SK-N-SH (cell line): ENCODE measurements around the gene TEAD1. TPM values are rescaled to one million over a fixed set of nuclear protein-coding genes. Genes with fewer than 3 reads are reported as not detected.

Experiments used
- CTCF ChIA-PET: fragments of 300-600, 350-600 bp; formaldehyde crosslinking; extraction: SDS; loops from one replicate; lab custom pipeline; 2021; lab: Yijun Ruan, JAX
- POLR2A ChIA-PET: fragments of 350-600 bp; sonication (Branson Sonifier 250); formaldehyde crosslinking; extraction: SDS; loops from one replicate; lab custom pipeline; 2020; ENCODE audit warnings: antibody characterized with exemption, inconsistent platforms; lab: Yijun Ruan, JAX
- DNase-seq: peaks from one replicate; pipeline ENCODE4 v3.0.0; 2012
- H2AFZ ChIP-seq: fragments of 200-600 bp; sonication (generic); 2 replicates; pipeline ENCODE4 v1.8.1; 2016; ENCODE audit warnings: antibody characterized with exemption, mild to moderate bottlenecking, low read depth
- H3F3A ChIP-seq: fragments of 200-600 bp; sonication (generic); replicated peaks from 2 replicates; pipeline ENCODE3; 2016; ENCODE audit warnings: antibody characterized with exemption, mild to moderate bottlenecking; ENCODE audit not compliant: insufficient read depth
- H3K27ac ChIP-seq, 2 experiments: fragments of 200-500 bp in 1 of 2; fragments of 200-600 bp in 1 of 2; sonication (Bioruptor generic) in 1 of 2; sonication (generic), shearing (Covaris generic) in 1 of 2; 2 replicates each; pipeline versions ENCODE4 v1.5.1 to v1.6.1; 2014 to 2016; ENCODE audit warnings: low read depth in 2 of 2, inconsistent platforms in 1 of 2, low read length in 1 of 2, mild to moderate bottlenecking in 1 of 2, mixed read lengths in 1 of 2
- H3K27me3 ChIP-seq: fragments of 200-600 bp; sonication (generic), shearing (Covaris generic); 2 replicates; pipeline ENCODE4 v1.6.1; 2016; ENCODE audit warnings: mixed run types; ENCODE audit not compliant: insufficient read depth
- H3K36me3 ChIP-seq, 2 experiments: fragments of 200-500 bp in 1 of 2; fragments of 200-600 bp in 1 of 2; sonication (Bioruptor generic) in 1 of 2; sonication (generic) in 1 of 2; replicated peaks in 1 of 2; 2 replicates each; pipeline versions ENCODE3 to v1.5.1; 2014 to 2016; ENCODE audit warnings: low read length in 1 of 2, mild to moderate bottlenecking in 1 of 2; ENCODE audit not compliant: insufficient read depth in 2 of 2, control insufficient read depth in 1 of 2
- H3K4me1 ChIP-seq, 2 experiments: fragments of 200-500 bp in 1 of 2; fragments of 200-600 bp in 1 of 2; sonication (Bioruptor generic) in 1 of 2; sonication (generic), shearing (Covaris generic) in 1 of 2; 2 replicates each; pipeline versions ENCODE4 v1.5.1 to v1.6.1; 2014 to 2016; ENCODE audit warnings: low read depth in 1 of 2, low read length in 1 of 2, mixed run types in 1 of 2; ENCODE audit not compliant: insufficient read depth in 2 of 2, control insufficient read depth in 1 of 2
- H3K4me2 ChIP-seq: fragments of 200-600 bp; sonication (generic), shearing (Covaris generic); 2 replicates; pipeline ENCODE4 v1.6.1; 2017; ENCODE audit warnings: mixed run types
- H3K4me3 ChIP-seq, 2 experiments: fragments of 200-500 bp in 1 of 2; fragments of 200-600 bp in 1 of 2; sonication (Bioruptor generic) in 1 of 2; sonication (generic), shearing (Covaris generic) in 1 of 2; 2 replicates each; pipeline versions ENCODE4 v1.5.1 to v1.8.1; 2014 to 2016; ENCODE audit warnings: low read depth in 2 of 2, inconsistent platforms in 1 of 2, low read length in 1 of 2, mild to moderate bottlenecking in 1 of 2, mixed read lengths in 1 of 2, moderate library complexity in 1 of 2
- H3K79me2 ChIP-seq: fragments of 200-600 bp; sonication (generic); 2 replicates; pipeline ENCODE4 v1.8.1; 2017; ENCODE audit warnings: mild to moderate bottlenecking; ENCODE audit not compliant: insufficient read depth
- H3K9ac ChIP-seq: fragments of 200-600 bp; sonication (generic); 2 replicates; pipeline ENCODE4 v1.6.1; 2017; ENCODE audit warnings: mixed run types
- H3K9me2 ChIP-seq: fragments of 200-600 bp; sonication (generic); 2 replicates; pipeline ENCODE4 v1.6.1; 2017; ENCODE audit warnings: mixed run types
- H3K9me3 ChIP-seq: fragments of 200-600 bp; sonication (generic); 2 replicates; pipeline ENCODE4 v1.6.1; 2017; ENCODE audit warnings: mixed run types, mild to moderate bottlenecking, moderate library complexity
- H4K20me1 ChIP-seq: fragments of 200-600 bp; sonication (generic); 2 replicates; pipeline ENCODE4 v1.6.1; 2017; ENCODE audit warnings: mild to moderate bottlenecking, mixed run types; ENCODE audit not compliant: insufficient read depth
- CHD2 ChIP-seq: fragments of 150-350 bp; IDR thresholded peaks from 2 replicates; pipeline ENCODE4 v1.6.1; 2018; ENCODE audit warnings: low read length; ENCODE audit not compliant: partially characterized antibody
- CTCF ChIP-seq: fragments of 200-600 bp; sonication (generic); IDR thresholded peaks from 2 replicates; pipeline ENCODE4 v1.6.1; 2017; ENCODE audit warnings: antibody characterized with exemption, mild to moderate bottlenecking, moderate library complexity
- FOXJ3 ChIP-seq: sonication (generic); formaldehyde crosslinking; IDR thresholded peaks from 2 replicates; pipeline ENCODE4 v1.5.1; 2020; ENCODE audit warnings: mild to moderate bottlenecking, missing genetic modification reagents
- FOXM1 ChIP-seq: IDR thresholded peaks from 2 replicates; pipeline ENCODE4 v1.4.0; 2012; ENCODE audit warnings: low read depth, mild to moderate bottlenecking
- GATA2 ChIP-seq: sonication (generic); formaldehyde crosslinking; IDR thresholded peaks from 2 replicates; pipeline ENCODE4 v1.5.0; 2020; ENCODE audit warnings: mild to moderate bottlenecking, missing genetic modification reagents
- IRF3 ChIP-seq: fragments of 150-350 bp; IDR thresholded peaks from 2 replicates; pipeline ENCODE4 v1.6.1; 2016; ENCODE audit warnings: mild to moderate bottlenecking, low read depth, low read length
- JUND ChIP-seq: IDR thresholded peaks from 2 replicates; pipeline ENCODE4 v1.4.0; 2012
- MAX ChIP-seq: IDR thresholded peaks from 2 replicates; pipeline ENCODE4 v1.4.0; 2012; ENCODE audit warnings: low read depth
- MEF2A ChIP-seq: IDR thresholded peaks from 2 replicates; pipeline ENCODE4 v1.4.0; 2012; ENCODE audit warnings: low read depth, borderline replicate concordance
- NFIC ChIP-seq: IDR thresholded peaks from 2 replicates; pipeline ENCODE4 v1.4.0; 2012; ENCODE audit warnings: borderline replicate concordance
- NRF1 ChIP-seq: IDR thresholded peaks from 2 replicates; pipeline ENCODE4 v1.6.1; 2012; ENCODE audit warnings: low read depth, mild to moderate bottlenecking, low read length
- RAD21 ChIP-seq: IDR thresholded peaks from 2 replicates; pipeline ENCODE4 v1.6.1; 2012; ENCODE audit warnings: mild to moderate bottlenecking, low read length
- RCOR1 ChIP-seq: fragments of 150-350 bp; IDR thresholded peaks from 2 replicates; pipeline ENCODE4 v1.6.1; 2017; ENCODE audit warnings: antibody characterized with exemption, low read length
- RFX5 ChIP-seq: IDR thresholded peaks from 2 replicates; pipeline ENCODE4 v1.6.1; 2012; ENCODE audit warnings: mild to moderate bottlenecking, improper control_type of control experiment, low read length
- RXRA ChIP-seq: IDR thresholded peaks from 2 replicates; pipeline ENCODE4 v1.4.0; 2012; ENCODE audit warnings: low read depth, mild to moderate bottlenecking, borderline replicate concordance
- SIN3A ChIP-seq: IDR thresholded peaks from 2 replicates; pipeline ENCODE4 v1.6.1; 2012; ENCODE audit warnings: low read depth, mild to moderate bottlenecking, low read length, moderate library complexity, borderline replicate concordance
- SMC3 ChIP-seq: IDR thresholded peaks from 2 replicates; pipeline ENCODE4 v1.6.1; 2012; ENCODE audit warnings: low read depth, low read length, improper control_type of control experiment
- TEAD4 ChIP-seq: IDR thresholded peaks from 2 replicates; pipeline ENCODE4 v1.4.0; 2012; ENCODE audit warnings: mild to moderate bottlenecking, borderline replicate concordance; ENCODE audit not compliant: insufficient read depth
- YY1 ChIP-seq: IDR thresholded peaks from 2 replicates; pipeline ENCODE4 v1.4.0; 2012; ENCODE audit warnings: low read depth, mild to moderate bottlenecking
- ZBTB33 ChIP-seq: IDR thresholded peaks from 2 replicates; pipeline ENCODE4 v1.4.0; 2012; ENCODE audit warnings: low read depth, borderline replicate concordance
- WGBS: methylation state at CpG from one replicate; pipeline ENCODE4 v1.1.6; 2017; ENCODE audit warnings: low lambda C conversion rate; 5-methylcytosine and 5-hydroxymethylcytosine counted together
- polyA plus RNA-seq, 3 experiments: library from polyadenylated mRNA; depleted of rRNA; stranded (reverse); fragments of >200 nt; gene quantifications; 2 replicates each; pipeline ENCODE4 v1.2.3, GENCODE V29; 2012
- TF ChIP-seq, protein P1 (sequence below): IDR thresholded peaks from 2 replicates; pipeline ENCODE4; 2012
- TF ChIP-seq, protein P2 (sequence below): IDR thresholded peaks from 2 replicates; pipeline ENCODE4 v1.4.0; 2012; ENCODE audit warnings: low read depth, borderline replicate concordance

The TEAD1 gene
- polyA plus RNA-seq, 1 of the 3 experiments (the other 2 are of a cell fraction), result 31.2 TPM

- peaks cover 68% of the 10 kb centered on the region for H4K20me1 ChIP-seq
- peaks cover 97% of the 10 kb centered on the region for H3K79me2 ChIP-seq
- peaks cover 22 to 24% of the 10 kb centered on the region in 2 experiments for H3K36me3 ChIP-seq
- CTCF ChIA-PET, result no interaction called here
- no peaks in the 10 kb centered on the region for H3K9me2 ChIP-seq
- H3K27ac ChIP-seq, result no peak overlapping the region
- no peak overlapping the region for H3K9ac ChIP-seq
- H3K4me3 ChIP-seq, result no peak overlapping the region
- peaks cover 28% of the 10 kb centered on the region for H3F3A ChIP-seq
- WGBS, result 81% methylated on average over 5 of the region's 5 CpGs
- peaks cover 6 to 19% of the 10 kb centered on the region in 2 experiments; a peak in 2 of 4 replicates for H3K4me1 ChIP-seq
- H3K27me3 ChIP-seq, result no peaks in the 10 kb centered on the region
- H3K4me2 ChIP-seq, result no peak overlapping the region
- no peak for TF ChIP-seq RXRA
- TF ChIP-seq RAD21, result no peak
- TF ChIP-seq RFX5, result no peak
- no peak for TF ChIP-seq MEF2A
- TF ChIP-seq JUND, result no peak
- TF ChIP-seq RCOR1, result no peak
- TF ChIP-seq IRF3, result no peak
- no peak for TF ChIP-seq GATA2 (CRISPR knock-in tag)
- TF ChIP-seq MAX, result no peak
- TF ChIP-seq FOXJ3 (CRISPR knock-in tag), result no peak
- DNase-seq, result no peak
- H3K9me3 ChIP-seq, result no peaks in the 10 kb centered on the region
- POLR2A ChIA-PET, result no interaction called here
- H2AFZ ChIP-seq, result no peak overlapping the region
These were observed 116.8 kb downstream of the TEAD1 start for GRCh38 chr11:12790861-12791616.

GRCh38 chr11:12792018-12792417 is 117.8 kb downstream of the TEAD1 start:
- no peak overlapping the region for H3K4me2 ChIP-seq
- H3K9me2 ChIP-seq, result no peaks in the 10 kb centered on the region
- peaks cover 59% of the 10 kb centered on the region for H4K20me1 ChIP-seq
- H3K27me3 ChIP-seq, result no peaks in the 10 kb centered on the region
- no peak overlapping the region for H3K4me3 ChIP-seq
- CTCF ChIA-PET, result no interaction called here
- no peak overlapping the region for H3K9ac ChIP-seq
- no peak overlapping the region for H2AFZ ChIP-seq
- H3F3A ChIP-seq, result peaks cover 20% of the 10 kb centered on the region
- peak overlapping the region in 1 of 2 experiments; percentile 30; a peak in 1 of 4 replicates for H3K27ac ChIP-seq
- POLR2A ChIA-PET, result no interaction called here
- DNase-seq, result no peak
- peaks cover 24 to 25% of the 10 kb centered on the region in 2 experiments for H3K36me3 ChIP-seq
- no peaks in the 10 kb centered on the region for H3K9me3 ChIP-seq
- peaks cover 97% of the 10 kb centered on the region for H3K79me2 ChIP-seq
- peaks cover 6 to 13% of the 10 kb centered on the region in 2 experiments; a peak in 2 of 4 replicates for H3K4me1 ChIP-seq
- TF ChIP-seq NFIC, result no peak
- no peak for TF ChIP-seq NRF1
- TF ChIP-seq ZBTB33, result no peak
- no peak for TF ChIP-seq TEAD4
- TF ChIP-seq, protein P1, sequence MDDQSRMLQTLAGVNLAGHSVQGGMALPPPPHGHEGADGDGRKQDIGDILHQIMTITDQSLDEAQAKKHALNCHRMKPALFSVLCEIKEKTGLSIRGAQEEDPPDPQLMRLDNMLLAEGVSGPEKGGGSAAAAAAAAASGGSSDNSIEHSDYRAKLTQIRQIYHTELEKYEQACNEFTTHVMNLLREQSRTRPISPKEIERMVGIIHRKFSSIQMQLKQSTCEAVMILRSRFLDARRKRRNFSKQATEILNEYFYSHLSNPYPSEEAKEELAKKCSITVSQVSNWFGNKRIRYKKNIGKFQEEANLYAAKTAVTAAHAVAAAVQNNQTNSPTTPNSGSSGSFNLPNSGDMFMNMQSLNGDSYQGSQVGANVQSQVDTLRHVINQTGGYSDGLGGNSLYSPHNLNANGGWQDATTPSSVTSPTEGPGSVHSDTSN, result no peak
- no peak for TF ChIP-seq YY1
- TF ChIP-seq CHD2, result no peak
- no peak for TF ChIP-seq RCOR1
- no peak for TF ChIP-seq CTCF
- TF ChIP-seq FOXM1, result no peak
- no peak for TF ChIP-seq SMC3
- no peak for TF ChIP-seq SIN3A
- no peak for TF ChIP-seq GATA2 (CRISPR knock-in tag)
- TF ChIP-seq, protein P2, sequence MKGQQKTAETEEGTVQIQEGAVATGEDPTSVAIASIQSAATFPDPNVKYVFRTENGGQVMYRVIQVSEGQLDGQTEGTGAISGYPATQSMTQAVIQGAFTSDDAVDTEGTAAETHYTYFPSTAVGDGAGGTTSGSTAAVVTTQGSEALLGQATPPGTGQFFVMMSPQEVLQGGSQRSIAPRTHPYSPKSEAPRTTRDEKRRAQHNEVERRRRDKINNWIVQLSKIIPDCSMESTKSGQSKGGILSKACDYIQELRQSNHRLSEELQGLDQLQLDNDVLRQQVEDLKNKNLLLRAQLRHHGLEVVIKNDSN, result no peak
- no peak for TF ChIP-seq RXRA
